Hepatocyte (in vitro differentiated cells): ENCODE results near the gene SIX2. TPM values are rescaled to one million over a fixed set of nuclear protein-coding genes. Genes with fewer than 3 reads are reported as not detected.

ENCODE experiments used
- DNase-seq: peaks from one replicate; pipeline ENCODE4 v3.0.0-alpha.2; 2016; ENCODE audit warnings: low spot score
- H2AFZ ChIP-seq: fragments of 200-600 bp; sonication (generic); 2 replicates; pipeline ENCODE4 v1.6.0; 2016; ENCODE audit warnings: antibody characterized with exemption, mild to moderate bottlenecking
- H3K27ac ChIP-seq: fragments of 200-600 bp; sonication (generic); 2 replicates; pipeline ENCODE4 v1.5.1; 2016; ENCODE audit warnings: mild to moderate bottlenecking
- H3K27me3 ChIP-seq: fragments of 200-600 bp; sonication (generic); 2 replicates; pipeline ENCODE4 v1.6.1; 2016
- H3K36me3 ChIP-seq: fragments of 200-600 bp; sonication (generic); replicated peaks from 2 replicates; pipeline ENCODE4 v1.5.1; 2016; ENCODE audit warnings: low read depth; ENCODE audit not compliant: insufficient read depth
- H3K4me1 ChIP-seq: fragments of 200-600 bp; sonication (generic); 2 replicates; pipeline ENCODE4 v1.5.1; 2016; ENCODE audit warnings: mild to moderate bottlenecking, moderate library complexity; ENCODE audit not compliant: insufficient read depth
- H3K4me2 ChIP-seq: fragments of 200-600 bp; sonication (generic); 2 replicates; pipeline ENCODE4 v1.6.0; 2016
- H3K4me3 ChIP-seq: fragments of 200-600 bp; sonication (generic); 2 replicates; pipeline ENCODE4 v1.5.1; 2016; ENCODE audit warnings: mild to moderate bottlenecking
- H3K79me2 ChIP-seq: fragments of 200-600 bp; sonication (generic); 2 replicates; pipeline ENCODE4 v1.6.0; 2017; ENCODE audit warnings: mild to moderate bottlenecking
- H3K9me2 ChIP-seq: fragments of 200-600 bp; sonication (generic); replicated peaks from 2 replicates; pipeline ENCODE4 v1.6.0; 2017; ENCODE audit warnings: mild to moderate bottlenecking; ENCODE audit not compliant: insufficient read depth
- H3K9me3 ChIP-seq: fragments of 200-600 bp; sonication (generic); 2 replicates; pipeline ENCODE4 v1.5.1; 2016; ENCODE audit warnings: low read depth, mild to moderate bottlenecking
- H4K20me1 ChIP-seq: fragments of 200-600 bp; sonication (generic); 2 replicates; pipeline ENCODE4 v1.6.0; 2016; ENCODE audit warnings: mild to moderate bottlenecking; ENCODE audit not compliant: insufficient read depth, poor library complexity, severe bottlenecking
- CTCF ChIP-seq: fragments of 200-600 bp; sonication (generic); IDR thresholded peaks from 2 replicates; pipeline ENCODE4 v1.5.1; 2016; ENCODE audit warnings: antibody characterized with exemption, mild to moderate bottlenecking; ENCODE audit not compliant: poor library complexity
- EZH2 ChIP-seq: fragments of 200-600 bp; sonication (generic); IDR thresholded peaks from 2 replicates; pipeline ENCODE4 v1.6.1; 2016; ENCODE audit warnings: antibody characterized with exemption, mild to moderate bottlenecking, borderline replicate concordance
- EZH2phosphoT487 ChIP-seq: fragments of 200-600 bp; sonication (generic); IDR thresholded peaks from one replicate; pipeline ENCODE4 v1.6.1; 2018; ENCODE audit warnings: antibody characterized with exemption, mild to moderate bottlenecking, low read depth, moderate library complexity; ENCODE audit not compliant: unreplicated experiment, severe bottlenecking
- WGBS: methylation state at CpG from one replicate; pipeline ENCODE4 v1.1.6; 2016; ENCODE audit warnings: low lambda C conversion rate; ENCODE audit errors: missing lambda C conversion rate; 5-methylcytosine and 5-hydroxymethylcytosine counted together
- polyA plus RNA-seq: library from polyadenylated mRNA; unstranded; fragments of >200 nt; fragmentation: Nextera tagmentation; extraction: Ambion mirVana; gene quantifications from 2 replicates; pipeline ENCODE4 v1.2.1, GENCODE V29; 2016
- total RNA-seq: library from RNA; depleted of rRNA; stranded (reverse); fragments of >200 nt; gene quantifications from 2 replicates; pipeline ENCODE4 v1.2.3, GENCODE V29; 2014

SIX2 gene
- total and polyA plus RNA-seq, 2 experiments from 2014 or later: 0.53 to 1.3 TPM

- peak overlapping the region; percentile 39 for H3K27ac ChIP-seq
Observed at GRCh38 chr2:45009928-45010701, 863 bp upstream of the SIX2 start.

GRCh38 chr2:45008296-45009129, 739 bp downstream of the SIX2 start:
- TF ChIP-seq EZH2: peak; percentile 98
- no peak for TF ChIP-seq CTCF
- TF ChIP-seq EZH2phosphoT487: peak; percentile 82
- H3K9me3 ChIP-seq: no peaks in the 10 kb centered on the region
- no peak overlapping the region for H3K4me3 ChIP-seq
- no peaks in the 10 kb centered on the region for H3K36me3 ChIP-seq
- peak overlapping the region; percentile 81 for H3K4me2 ChIP-seq
- no peaks in the 10 kb centered on the region for H3K79me2 ChIP-seq
- no peaks in the 10 kb centered on the region for H3K9me2 ChIP-seq
- peaks cover 91% of the 10 kb centered on the region for H3K27me3 ChIP-seq
- H3K4me1 ChIP-seq: peaks cover 30% of the 10 kb centered on the region
- DNase-seq: peak; percentile 25
- WGBS: 9% methylated on average over 64 of the region's 75 CpGs
- H3K27ac ChIP-seq: no peak overlapping the region
- no peaks in the 10 kb centered on the region for H4K20me1 ChIP-seq
- H2AFZ ChIP-seq: peak overlapping the region; percentile 29

More at GRCh38 chr2:45009928-45010701, 863 bp upstream of the SIX2 start:
- no peaks in the 10 kb centered on the region for H3K79me2 ChIP-seq
- no peaks in the 10 kb centered on the region for H4K20me1 ChIP-seq
- peaks cover 26% of the 10 kb centered on the region for H3K4me1 ChIP-seq
- H3K36me3 ChIP-seq: no peaks in the 10 kb centered on the region
- peak overlapping the region; percentile 81 for H3K4me2 ChIP-seq
- H3K4me3 ChIP-seq: peak overlapping the region; percentile 26
- no peaks in the 10 kb centered on the region for H3K9me2 ChIP-seq
- peak; percentile 84 for TF ChIP-seq EZH2
- no peak for TF ChIP-seq EZH2phosphoT487
- no peak for TF ChIP-seq CTCF
- H3K27me3 ChIP-seq: peaks cover 91% of the 10 kb centered on the region
- WGBS: 2% methylated on average over 47 of the region's 56 CpGs
- peak; percentile 68 for DNase-seq
- H3K9me3 ChIP-seq: no peaks in the 10 kb centered on the region
- peak overlapping the region; percentile 38 for H2AFZ ChIP-seq

- WGBS: 43% methylated on average over 6 of the region's 6 CpGs
Observed at GRCh38 chr2:45007961-45008295, 1.3 kb downstream of the SIX2 start.

More at GRCh38 chr2:45007961-45008295, 1.3 kb downstream of the SIX2 start:
- TF ChIP-seq EZH2 (no peak), EZH2phosphoT487 (no peak), CTCF (no peak)
- Histone ChIP-seq H3K4me3 (no peak overlapping the region), H3K79me2 (no peaks in the 10 kb centered on the region), H3K4me1 (peaks cover 25% of the 10 kb centered on the region), H3K9me2 (no peaks in the 10 kb centered on the region), H4K20me1 (no peaks in the 10 kb centered on the region), H3K36me3 (no peaks in the 10 kb centered on the region), H3K4me2 (peak overlapping the region; percentile 81), H3K9me3 (no peaks in the 10 kb centered on the region), H3K27ac (no peak overlapping the region), H3K27me3 (peaks cover 91% of the 10 kb centered on the region), H2AFZ (no peak overlapping the region)
- DNase-seq: no peak
